Measurements from ENCODE around the gene EPDR1.

GRCh38 chr7:37882086-37882485 is 38.4 kb upstream of the EPDR1 start:
- TF ChIP-seq POLR2AphosphoS5 (IDR thresholded peaks at IDR 0.05) (no peak), POLR2A (IDR thresholded peaks at IDR 0.05) (no peak), CTCF (IDR thresholded peaks at IDR 0.05) (no peak)
